SK-N-SH treated with all-trans-retinoic acid at 6 μM for 48 hours (cell line): Measurements from ENCODE around the gene VSIG10L.

ENCODE experiments used
- ARNTL ChIP-seq: fragments of 450-650 bp; formaldehyde crosslinking; IDR thresholded peaks from 2 replicates; pipeline ENCODE4 v1.5.0; 2020; ENCODE audit warnings: low read depth, mild to moderate bottlenecking, moderate library complexity, borderline replicate concordance
- ZC3H10 ChIP-seq: fragments of 250-450 bp; sonication (Bioruptor Pico); IDR thresholded peaks from 2 replicates; pipeline ENCODE4 v1.5.1; 2021; ENCODE audit warnings: mild to moderate bottlenecking, moderate library complexity
- ZFP30 ChIP-seq: fragments of 450-650 bp; formaldehyde crosslinking; IDR thresholded peaks from 2 replicates; pipeline ENCODE4 v1.5.0; 2022; ENCODE audit warnings: mild to moderate bottlenecking, moderate library complexity

GRCh38 chr19:51372649-51373504, 30.9 kb upstream of the VSIG10L start, which contains the start of gene NKG7:
- TF ChIP-seq ARNTL (CRISPR knock-in tag) = no peak
- no peak for TF ChIP-seq ZFP30
- TF ChIP-seq ZC3H10 = no peak
